EL (cell line): ENCODE measurements around the gene TMEM225B.
"Not testable (repeated sequence)": the region's sequence is repeated elsewhere in the genome, so short reads cannot be mapped to it uniquely, and the experiment has no call there.

Experiments used
- DNase-seq: peaks from one replicate; pipeline ENCODE4 v3.0.0-alpha.2; 2016

The TMEM225B gene

DNA sequence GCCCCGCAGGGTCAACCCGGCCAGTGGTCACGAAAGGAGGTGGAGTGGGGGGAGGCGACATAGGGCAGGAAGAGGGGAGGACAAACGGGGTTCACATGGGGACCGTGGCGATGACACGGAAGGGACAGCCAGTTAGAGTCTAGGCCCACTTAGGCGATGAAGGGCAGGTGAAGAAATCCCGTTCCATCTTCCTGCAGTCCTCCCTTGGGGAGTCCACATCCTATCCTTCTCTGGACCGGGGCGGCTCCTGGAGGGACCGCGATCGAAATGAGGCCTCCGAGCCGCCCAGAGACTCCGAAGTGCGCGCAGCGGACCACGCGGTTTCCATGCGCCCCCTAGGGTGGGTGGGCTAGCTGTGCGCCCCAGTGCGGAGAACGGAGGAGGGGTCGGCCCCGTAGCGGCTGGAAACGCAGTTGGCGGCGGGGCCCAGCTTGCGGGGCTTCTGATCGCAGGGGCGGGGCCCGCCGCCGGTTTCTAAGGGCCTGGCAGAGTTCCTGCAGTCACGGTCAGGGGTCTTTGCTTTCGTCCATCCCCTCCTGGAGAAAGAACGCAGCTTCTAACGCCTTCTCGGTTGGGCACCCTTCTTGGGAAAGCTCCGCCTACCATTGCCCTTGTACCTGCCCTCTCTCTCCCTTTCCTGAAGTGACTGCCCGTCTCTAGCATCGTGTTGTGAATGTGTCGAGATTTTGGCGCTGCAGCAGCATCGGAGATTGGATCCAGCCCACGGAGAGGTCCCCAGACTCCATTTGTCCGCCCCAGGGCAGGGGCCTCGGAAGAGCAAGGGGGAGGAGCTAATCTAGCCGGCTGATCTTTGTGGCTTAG lies 17.9 kb upstream of the TMEM225B start:
- DNase-seq: peak; percentile 45

- not testable (repeated sequence) for DNase-seq
These were observed 17.2 kb upstream of the TMEM225B start for GRCh38 chr7:99580778-99581332.

DNA sequence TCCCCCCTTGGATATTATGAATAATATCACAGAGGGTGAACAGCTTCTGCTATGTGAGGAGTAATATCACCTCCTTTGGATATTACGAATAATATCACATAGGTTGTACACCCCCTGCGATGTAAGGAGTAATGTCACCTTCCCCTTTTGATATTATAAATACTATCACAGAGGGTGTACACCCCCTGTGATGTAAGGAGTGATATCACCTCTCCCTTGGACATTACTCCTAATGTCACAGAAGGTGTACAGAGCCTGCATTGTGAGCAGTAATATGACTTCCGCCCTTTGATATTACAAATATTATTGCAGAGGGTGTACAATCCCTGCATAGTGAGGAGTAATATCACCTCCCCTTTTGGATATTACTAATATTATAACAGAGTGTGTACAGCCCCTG lies 9.2 kb upstream of the TMEM225B start:
- DNase-seq: no peak

- DNase-seq: no peak
These were observed 2.9 kb upstream of the TMEM225B start for GRCh38 chr7:99594948-99595745.

GRCh38 chr7:99596408-99596955 lies 1.6 kb upstream of the TMEM225B start:
- no peak for DNase-seq

DNA sequence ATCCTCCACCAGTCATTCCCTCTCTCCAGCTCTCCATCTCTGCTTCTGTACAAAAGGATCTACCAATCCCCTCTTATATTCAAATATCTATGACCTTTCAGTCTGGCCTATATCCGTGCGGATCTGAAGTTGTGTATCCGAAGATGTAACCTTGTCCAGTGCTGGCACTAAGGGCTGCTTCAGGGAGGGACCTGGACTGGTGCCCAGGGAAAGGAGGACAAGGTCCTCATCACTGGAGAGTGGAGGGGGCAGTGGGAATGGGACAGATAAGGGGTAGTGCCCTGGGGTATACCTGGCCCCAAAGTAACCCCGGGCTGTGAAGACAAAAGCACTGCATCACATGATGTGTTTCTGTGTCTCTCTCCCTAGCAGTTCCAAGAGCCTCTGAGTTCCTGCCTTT lies 1.8 kb downstream of the TMEM225B start:
- no peak for DNase-seq

GRCh38 chr7:99601656-99602310 lies 3.7 kb downstream of the TMEM225B start:
- no peak for DNase-seq

DNA sequence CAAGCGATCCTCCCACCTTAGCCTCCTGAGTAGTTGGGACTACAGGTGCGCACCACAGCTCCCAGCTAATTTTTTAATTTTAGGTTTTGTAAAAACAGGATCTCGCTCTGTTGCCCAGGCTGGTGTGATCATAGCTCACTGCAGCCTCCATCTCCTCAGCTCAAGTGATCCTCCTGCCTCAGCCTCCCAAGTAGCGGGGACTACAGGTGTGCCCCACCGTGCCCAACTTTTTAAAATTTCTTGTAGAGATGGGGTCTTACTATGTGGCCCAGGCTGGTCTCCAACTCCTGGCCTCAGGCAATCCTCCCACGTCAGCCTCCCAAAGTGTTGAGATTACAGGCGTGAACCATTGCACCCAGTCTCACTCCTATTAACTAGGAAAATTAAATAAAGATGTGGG lies 7.5 kb downstream of the TMEM225B start:
- no peak for DNase-seq

- no peak for DNase-seq
These were observed 8.5 kb downstream of the TMEM225B start for GRCh38 chr7:99606531-99606930.

DNA sequence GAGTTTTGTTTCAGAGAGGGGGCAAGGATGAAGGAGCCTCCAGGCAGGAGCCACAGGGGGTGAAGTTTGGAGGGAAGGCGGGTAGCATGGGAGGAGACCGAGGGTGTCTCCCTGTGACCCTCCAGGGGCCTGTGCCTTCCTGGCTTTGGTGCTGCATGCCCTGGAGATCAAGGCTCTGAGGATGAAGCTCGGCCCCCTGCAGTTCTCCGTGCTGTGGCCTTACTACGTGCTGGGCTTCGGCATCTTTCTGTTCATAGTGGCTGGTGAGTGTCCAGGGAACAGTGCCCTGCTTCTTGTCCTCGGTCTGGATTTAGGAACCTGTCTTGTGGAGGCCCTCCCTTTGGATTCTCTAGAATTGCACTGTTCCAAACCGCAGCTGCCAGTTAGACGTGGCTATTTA lies 9.5 kb downstream of the TMEM225B start:
- DNase-seq: no peak

DNA sequence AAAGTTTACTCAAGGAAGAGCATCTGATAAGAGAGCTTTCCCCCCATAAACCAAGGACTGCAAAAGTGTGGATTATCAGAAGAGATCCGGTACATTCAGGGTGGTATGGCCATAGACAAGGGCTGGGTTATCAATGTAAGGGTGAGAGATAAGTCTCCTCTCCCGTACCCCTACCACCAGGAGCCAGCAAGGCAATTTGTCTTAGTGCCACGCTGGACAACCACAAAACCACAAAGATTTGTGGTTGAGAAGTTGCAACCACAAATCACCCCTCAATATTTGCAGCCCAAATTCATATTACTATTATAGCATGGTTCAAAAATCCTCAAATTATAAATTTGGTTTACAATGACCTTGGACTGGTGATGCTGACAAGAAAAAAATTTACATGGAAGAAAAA lies 16.4 kb downstream of the TMEM225B start:
- no peak for DNase-seq

DNA sequence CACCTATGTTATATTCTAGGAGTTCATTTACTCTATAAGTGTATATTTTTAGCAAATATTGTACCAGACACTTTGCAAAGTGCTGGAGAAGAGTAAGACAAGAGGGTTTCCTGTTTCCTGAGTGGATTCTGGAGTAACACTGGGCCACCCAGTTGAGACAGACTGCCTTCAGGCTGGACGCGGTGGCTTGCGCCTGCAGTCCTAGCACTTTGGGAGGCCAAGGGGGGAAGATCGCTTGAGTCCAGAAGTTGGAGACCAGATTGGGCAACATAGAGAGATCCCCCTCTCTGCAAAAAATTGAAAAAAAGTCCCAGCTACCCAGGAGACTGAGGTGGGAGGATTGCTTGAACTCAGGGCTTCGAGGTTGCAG lies 17.9 kb downstream of the TMEM225B start:
- DNase-seq: no peak

- DNase-seq: peak; percentile 89
These were observed 18.5 kb downstream of the TMEM225B start, which contains the start of gene ZSCAN25 for GRCh38 chr7:99616359-99617191. TSS of gene ZSCAN25 (plus strand) at chr7:99616946. CDS start at chr7:99619607, 2,661 bp downstream.

DNA sequence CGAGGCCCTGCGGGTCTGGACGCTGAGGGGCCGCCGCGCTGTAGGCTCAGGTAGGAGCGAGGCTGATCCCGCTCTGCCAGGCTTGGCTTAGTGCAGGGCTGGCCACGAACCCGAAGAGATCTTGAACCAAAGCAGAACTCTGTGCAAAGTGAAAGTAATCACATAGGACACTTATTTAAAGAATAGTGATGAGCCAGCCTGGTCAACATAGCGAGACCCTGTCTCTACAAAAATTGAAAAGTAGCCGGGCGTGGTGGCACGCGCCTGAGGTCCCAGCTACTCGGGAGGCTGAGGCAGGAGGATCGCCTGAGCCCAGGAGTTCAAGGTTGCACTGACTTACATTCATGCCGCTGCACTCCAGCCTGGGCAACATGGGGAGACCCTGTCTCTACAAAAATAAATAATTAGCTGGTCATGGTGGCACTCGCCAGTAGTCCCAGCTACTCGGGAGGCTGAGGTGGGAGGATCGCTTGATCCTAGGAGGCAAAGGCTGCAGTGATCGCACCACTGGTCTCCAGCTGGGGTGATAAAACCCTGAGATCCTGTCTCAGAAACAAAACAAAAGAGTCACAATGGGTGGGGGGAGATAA lies 19.2 kb downstream of the TMEM225B start:
- no peak for DNase-seq

GRCh38 chr7:99618726-99619125 lies 20.7 kb downstream of the TMEM225B start:
- DNase-seq: peak; percentile 96

- no peak for DNase-seq
These were observed 21.6 kb downstream of the TMEM225B start for GRCh38 chr7:99619571-99620130.

- no peak for DNase-seq
These were observed 23.2 kb downstream of the TMEM225B start for GRCh38 chr7:99621271-99621670.

GRCh38 chr7:99622596-99622995 lies 24.5 kb downstream of the TMEM225B start:
- DNase-seq: no peak

GRCh38 chr7:99623091-99623693 lies 25.1 kb downstream of the TMEM225B start:
- peak; percentile 93 for DNase-seq

GRCh38 chr7:99623702-99624447 lies 25.8 kb downstream of the TMEM225B start:
- no peak for DNase-seq
